Adrenal gland (tissue), 5 donors: ENCODE measurements around the gene ALKAL2.

ENCODE experiments used
- POLR2A ChIP-seq, 2 donors: fragments of 450-650 bp; IDR thresholded peaks; one replicate each; pipeline ENCODE4 v1.6.1; 2017; ENCODE audit warnings: antibody characterized with exemption in 2 of 2, mild to moderate bottlenecking in 2 of 2, moderate library complexity in 1 of 2
- TF ChIP-seq, protein P1 (sequence below), 6 experiments: fragments of 450-650 bp in 4 of 6; fragments of 200-600 bp in 2 of 6; sonication (generic) in 1 of 6; IDR thresholded peaks; 1 replicate in 5 of 6; 2 replicates in 1 of 6; pipeline versions ENCODE4 v1.5.1 to v1.8.0; 2016 to 2021; ENCODE audit warnings: antibody characterized with exemption in 6 of 6, mild to moderate bottlenecking in 2 of 6, moderate library complexity in 1 of 6
- donor health status: DM: no; HTN: no; CAD: no.

DNA sequence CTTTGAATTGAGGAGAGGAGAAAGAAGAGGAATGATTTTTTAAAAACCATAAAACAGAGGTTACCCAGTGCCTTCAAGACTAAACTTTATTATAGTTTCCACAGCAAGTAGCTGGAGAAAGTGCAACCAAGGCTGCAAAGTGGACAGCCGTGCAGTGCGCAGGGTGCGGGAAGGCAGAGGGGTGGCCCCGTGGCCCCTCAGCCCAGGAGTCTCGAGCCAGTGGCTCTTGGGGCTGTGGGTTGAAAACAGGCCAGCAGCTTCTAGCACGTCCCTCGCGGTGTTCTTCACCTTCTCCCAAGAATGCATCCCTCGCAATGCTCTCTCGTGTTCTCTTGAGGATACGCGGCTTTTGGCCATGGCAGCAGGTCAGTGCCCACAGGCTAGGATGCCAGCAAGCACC is 28.5 kb upstream of the ALKAL2 start:
- TF ChIP-seq, protein P1, sequence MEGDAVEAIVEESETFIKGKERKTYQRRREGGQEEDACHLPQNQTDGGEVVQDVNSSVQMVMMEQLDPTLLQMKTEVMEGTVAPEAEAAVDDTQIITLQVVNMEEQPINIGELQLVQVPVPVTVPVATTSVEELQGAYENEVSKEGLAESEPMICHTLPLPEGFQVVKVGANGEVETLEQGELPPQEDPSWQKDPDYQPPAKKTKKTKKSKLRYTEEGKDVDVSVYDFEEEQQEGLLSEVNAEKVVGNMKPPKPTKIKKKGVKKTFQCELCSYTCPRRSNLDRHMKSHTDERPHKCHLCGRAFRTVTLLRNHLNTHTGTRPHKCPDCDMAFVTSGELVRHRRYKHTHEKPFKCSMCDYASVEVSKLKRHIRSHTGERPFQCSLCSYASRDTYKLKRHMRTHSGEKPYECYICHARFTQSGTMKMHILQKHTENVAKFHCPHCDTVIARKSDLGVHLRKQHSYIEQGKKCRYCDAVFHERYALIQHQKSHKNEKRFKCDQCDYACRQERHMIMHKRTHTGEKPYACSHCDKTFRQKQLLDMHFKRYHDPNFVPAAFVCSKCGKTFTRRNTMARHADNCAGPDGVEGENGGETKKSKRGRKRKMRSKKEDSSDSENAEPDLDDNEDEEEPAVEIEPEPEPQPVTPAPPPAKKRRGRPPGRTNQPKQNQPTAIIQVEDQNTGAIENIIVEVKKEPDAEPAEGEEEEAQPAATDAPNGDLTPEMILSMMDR (IDR thresholded peaks at IDR 0.05): no peak
- no peak for TF ChIP-seq POLR2A (IDR thresholded peaks at IDR 0.05)
